Cardiac fibroblast (primary cell): Measurements from ENCODE around the gene CBFA2T3.

Source experiments
- DNase-seq, 2 donors: peaks; one replicate each; pipeline versions ENCODE4 v3.0.0 to v3.0.0-alpha.2; 2010; ENCODE audit warnings: low read depth in 2 of 2
- H3K4me3 ChIP-seq, 2 donors: replicated peaks in 1 of 2; 1 replicate in 1 of 2; 2 replicates in 1 of 2; pipeline ENCODE4 v1.5.1; 2011; ENCODE audit warnings: low read depth in 2 of 2, low read length in 2 of 2, mild to moderate bottlenecking in 2 of 2, moderate library complexity in 1 of 2
- TF ChIP-seq, protein P1 (sequence below): IDR thresholded peaks from one replicate; pipeline ENCODE4 v1.5.1; 2011; ENCODE audit warnings: low read depth, mild to moderate bottlenecking, low read length, inconsistent platforms

CBFA2T3 gene

DNA sequence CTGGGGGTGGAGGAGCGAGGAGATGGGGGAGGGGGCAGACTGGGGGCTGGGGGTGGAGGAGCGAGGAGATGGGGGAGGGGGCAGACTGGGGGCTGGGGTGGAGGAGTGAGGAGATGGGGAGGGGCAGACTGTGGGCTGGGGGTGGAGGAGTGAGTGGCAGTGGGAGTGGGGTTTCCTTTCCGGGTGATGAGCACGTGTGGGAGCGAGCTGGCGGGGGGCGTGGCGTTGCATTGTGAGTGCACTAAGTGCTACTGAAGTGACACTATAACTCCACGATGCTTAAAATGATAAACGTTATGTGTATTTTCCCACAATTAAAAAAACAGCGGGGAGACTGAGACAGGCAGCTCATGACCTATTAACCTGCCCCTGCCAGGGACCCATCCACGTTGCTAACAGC is 46.3 kb downstream of the CBFA2T3 start:
- no peak for DNase-seq
- TF ChIP-seq, protein P1, sequence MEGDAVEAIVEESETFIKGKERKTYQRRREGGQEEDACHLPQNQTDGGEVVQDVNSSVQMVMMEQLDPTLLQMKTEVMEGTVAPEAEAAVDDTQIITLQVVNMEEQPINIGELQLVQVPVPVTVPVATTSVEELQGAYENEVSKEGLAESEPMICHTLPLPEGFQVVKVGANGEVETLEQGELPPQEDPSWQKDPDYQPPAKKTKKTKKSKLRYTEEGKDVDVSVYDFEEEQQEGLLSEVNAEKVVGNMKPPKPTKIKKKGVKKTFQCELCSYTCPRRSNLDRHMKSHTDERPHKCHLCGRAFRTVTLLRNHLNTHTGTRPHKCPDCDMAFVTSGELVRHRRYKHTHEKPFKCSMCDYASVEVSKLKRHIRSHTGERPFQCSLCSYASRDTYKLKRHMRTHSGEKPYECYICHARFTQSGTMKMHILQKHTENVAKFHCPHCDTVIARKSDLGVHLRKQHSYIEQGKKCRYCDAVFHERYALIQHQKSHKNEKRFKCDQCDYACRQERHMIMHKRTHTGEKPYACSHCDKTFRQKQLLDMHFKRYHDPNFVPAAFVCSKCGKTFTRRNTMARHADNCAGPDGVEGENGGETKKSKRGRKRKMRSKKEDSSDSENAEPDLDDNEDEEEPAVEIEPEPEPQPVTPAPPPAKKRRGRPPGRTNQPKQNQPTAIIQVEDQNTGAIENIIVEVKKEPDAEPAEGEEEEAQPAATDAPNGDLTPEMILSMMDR: no peak

DNA sequence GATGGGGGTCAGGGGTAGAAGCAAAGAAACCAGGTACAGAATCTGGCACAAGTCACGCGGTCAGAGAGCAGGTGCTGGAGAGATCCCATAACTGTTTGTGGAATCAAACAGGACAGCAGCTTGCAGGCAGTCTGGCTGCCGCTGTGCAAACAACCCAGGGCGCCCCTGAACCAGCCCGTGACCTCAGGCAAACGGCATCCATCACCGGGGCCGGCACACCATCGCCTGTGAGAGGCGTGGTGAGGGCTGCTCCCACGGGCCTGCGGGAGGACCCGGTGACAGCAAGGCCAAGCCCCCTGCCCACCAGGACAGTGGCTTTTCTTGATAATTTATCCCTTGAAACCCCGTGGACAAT is 47.9 kb downstream of the CBFA2T3 start:
- DNase-seq: no peak
- TF ChIP-seq, protein P1: no peak
- no peak overlapping the region for H3K4me3 ChIP-seq

More for the DNA sequence above, 46.3 kb downstream of the CBFA2T3 start:
- no peak overlapping the region for H3K4me3 ChIP-seq

DNA sequence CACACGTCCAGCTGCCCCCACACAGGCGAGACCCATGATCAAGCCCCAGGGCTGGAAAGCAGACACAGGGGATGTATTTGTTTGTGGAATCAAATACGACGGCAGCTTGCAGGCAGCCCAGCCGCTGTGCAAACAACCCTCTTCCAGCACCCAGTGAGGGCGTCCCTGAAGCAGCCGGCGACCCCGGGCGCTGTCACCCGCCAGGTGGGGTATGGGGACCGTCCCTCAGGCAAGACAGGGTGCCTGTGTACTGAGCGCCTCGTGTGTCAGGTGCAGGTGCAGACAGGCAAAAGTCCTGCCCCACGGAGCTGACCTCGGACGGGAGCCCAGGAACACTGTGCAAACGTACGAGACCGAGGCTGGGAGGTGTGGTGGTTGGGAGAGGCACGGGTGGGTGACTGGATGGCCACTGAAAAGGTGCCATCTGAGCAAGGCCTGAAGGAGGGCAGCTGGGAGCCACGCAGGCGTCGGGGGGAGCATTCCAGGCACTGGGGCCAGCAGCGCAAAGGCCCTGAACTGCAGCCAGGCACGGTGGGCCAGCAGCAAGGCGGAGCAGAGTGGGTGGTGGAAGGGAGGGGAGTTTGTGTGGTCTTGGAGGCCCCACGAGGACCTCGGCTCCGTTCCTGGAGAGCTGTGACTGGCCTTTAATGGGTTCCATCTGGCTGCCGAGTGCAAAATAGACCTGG is 48.5 kb downstream of the CBFA2T3 start:
- TF ChIP-seq, protein P1: no peak
- DNase-seq: no peak
- H3K4me3 ChIP-seq: no peak overlapping the region

DNA sequence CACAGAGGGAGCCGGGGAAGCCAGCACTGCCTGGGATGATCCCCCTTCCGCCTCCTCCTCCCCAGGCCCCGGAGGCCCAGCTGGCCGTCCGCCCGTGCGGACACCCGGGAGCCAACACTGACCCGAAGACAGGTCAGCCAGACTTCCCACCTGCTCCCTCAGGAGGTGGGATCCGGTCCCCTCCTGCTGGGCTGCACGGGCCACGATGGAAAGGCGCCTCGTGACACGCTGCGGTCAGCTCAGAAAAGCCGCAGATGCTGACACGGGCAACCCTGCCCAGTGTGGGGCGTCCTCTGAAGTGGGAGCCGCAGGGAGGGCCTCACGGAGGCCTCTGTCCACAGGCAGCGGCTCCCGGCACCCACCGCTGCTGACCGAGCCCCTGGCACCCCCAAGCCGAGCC is 49.3 kb downstream of the CBFA2T3 start:
- no peak for DNase-seq
- no peak overlapping the region for H3K4me3 ChIP-seq
- TF ChIP-seq, protein P1: no peak

DNA sequence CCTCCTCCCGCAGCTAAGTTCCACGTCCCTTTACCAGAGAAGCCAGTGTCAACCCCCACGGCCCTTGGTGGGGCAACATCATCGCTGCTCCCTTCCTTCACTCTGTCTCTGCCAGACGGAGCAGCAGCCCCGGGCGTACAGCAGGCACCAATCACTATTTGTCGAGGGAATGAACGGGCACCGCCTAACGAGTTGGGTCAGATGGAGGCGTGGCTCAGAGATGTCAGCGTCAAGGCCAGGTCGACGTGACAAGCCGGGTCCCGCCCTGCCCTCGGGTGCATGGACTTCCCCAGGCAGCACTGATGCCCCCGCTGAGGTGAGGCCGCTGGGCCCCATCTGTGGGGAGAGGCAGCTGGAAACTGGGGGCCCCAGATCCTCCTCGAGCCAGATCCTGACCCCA is 50.0 kb downstream of the CBFA2T3 start:
- TF ChIP-seq, protein P1: no peak
- H3K4me3 ChIP-seq: no peak overlapping the region
- DNase-seq: no peak

DNA sequence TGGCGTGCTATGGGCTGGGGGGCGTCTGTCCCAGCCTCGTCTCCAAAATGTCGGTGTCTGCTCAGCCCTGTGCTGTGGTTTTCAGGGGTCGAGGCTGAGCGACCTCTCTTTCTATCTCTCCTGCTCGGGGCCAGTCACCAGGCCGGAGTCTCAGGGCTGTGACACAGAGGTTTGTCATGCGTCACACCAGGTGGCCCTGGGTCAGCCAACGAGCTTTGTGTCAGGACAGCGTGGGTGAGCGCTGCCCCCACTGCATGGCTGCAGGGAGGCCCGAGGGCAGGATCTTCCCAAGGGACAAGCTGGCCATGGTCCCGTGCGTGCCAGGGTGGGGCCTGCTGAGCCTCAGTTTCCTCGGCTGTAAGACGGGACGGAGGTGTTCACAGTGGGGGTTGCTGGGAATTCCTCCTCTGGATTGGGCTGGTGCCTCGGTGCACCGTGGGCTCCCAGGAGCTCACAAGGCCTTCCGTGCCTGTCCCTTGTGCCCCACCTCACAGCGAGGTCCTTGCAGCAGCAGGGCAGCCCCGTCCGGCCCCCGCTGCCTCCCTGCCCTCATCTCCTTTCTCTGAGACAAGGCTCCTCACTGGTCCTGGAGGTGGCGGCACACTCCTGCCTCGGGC is 50.5 kb downstream of the CBFA2T3 start:
- TF ChIP-seq, protein P1: no peak
- H3K4me3 ChIP-seq: no peak overlapping the region

DNA sequence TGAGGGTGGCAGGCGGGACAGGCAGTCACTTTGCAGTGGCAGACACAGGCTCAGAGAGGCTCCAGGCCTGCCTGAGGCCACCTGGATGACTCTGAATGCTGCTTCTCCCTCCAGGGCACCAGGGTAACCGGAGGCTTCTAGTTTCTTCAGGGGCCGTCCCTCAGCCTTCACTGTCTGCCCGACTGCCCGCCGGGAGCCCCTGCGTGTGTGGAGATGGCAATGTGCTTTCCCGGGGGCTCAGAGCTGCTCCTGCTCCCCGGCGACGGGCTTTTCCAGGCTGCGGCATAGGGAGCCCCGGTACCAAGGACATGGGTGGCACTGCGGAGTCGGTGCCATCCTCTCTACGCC is 51.5 kb downstream of the CBFA2T3 start:
- no peak overlapping the region for H3K4me3 ChIP-seq
- DNase-seq: no peak
- TF ChIP-seq, protein P1: no peak

More for the DNA sequence above, 50.5 kb downstream of the CBFA2T3 start:
- DNase-seq: no peak
